ENCODE results near the gene SDK2. TPM values are rescaled to one million over a fixed set of nuclear protein-coding genes. Genes with fewer than 3 reads are reported as not detected.
A peak's percentile ranks its signal among the peaks of the same experiment; 100 is the strongest.

Gene SDK2
- total and polyA plus RNA-seq, 7 experiments from 2014 or later: 0.64 to 14.1 (median 8.2) TPM

DNA sequence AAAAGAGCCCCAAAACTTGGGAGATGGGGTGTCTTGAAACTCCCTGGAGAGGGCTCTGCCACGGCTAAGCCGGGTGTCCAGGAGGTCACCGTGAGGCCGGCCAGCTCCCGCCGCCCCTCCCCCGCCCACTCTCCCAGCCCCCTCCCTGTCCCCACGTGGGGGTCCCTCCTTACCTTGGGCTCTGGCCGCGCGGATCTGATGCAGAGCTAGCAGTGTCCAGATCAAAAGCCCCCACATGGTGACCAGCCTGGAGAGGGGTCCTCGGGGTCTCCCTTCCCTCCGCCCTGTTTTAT, 447 bp downstream of the SDK2 start:
- Histone ChIP-seq H3K9me3 (ENCODE audit: control insufficient read depth in 2 of 3, low read length in 3 of 3) (no peaks in the 10 kb centered on the region), H3K36me3 (ENCODE audit: control insufficient read depth in 2 of 3, insufficient read depth in 3 of 3, low read length in 3 of 3) (no peaks in the 10 kb centered on the region), H3K27me3 (ENCODE audit: control insufficient read depth in 2 of 2, insufficient read depth in 2 of 2, low read length in 2 of 2) (no peaks in the 10 kb centered on the region), H3K4me3 (ENCODE audit: low read length) (peak overlapping the region; percentile 47), H3K4me1 (ENCODE audit: control insufficient read depth in 2 of 2, insufficient read depth in 2 of 2, low read length in 2 of 2) (peaks cover 0 to 13% of the 10 kb centered on the region in 2 donors), H3K27ac (ENCODE audit: low read depth, low read length) (no peak overlapping the region)
- Mint-ChIP-seq H3K4me3 (peak overlapping the region; percentile 84 to 95 (median 88)), H3K36me3 (peaks cover 0 to 1% (median 0%) of the 10 kb centered on the region in 5 donors), H3K9me3 (no peaks in the 10 kb centered on the region), H3K27ac (peak overlapping the region in 4 of 9 donors; percentile 8 to 73 (median 52)), H3K4me1 (peaks cover 13 to 32% (median 25%) of the 10 kb centered on the region in 7 donors), H3K27me3 (peaks cover 0 to 61% (median 5%) of the 10 kb centered on the region in 5 donors)
- intact Hi-C loops (cut with micrococcal nuclease): loop anchor here (1.0 to 5.0 kb wide), 5 partner anchors 52 to 355 kb away; no protein-coding TSS in a partner anchor
- POLR2A ChIA-PET: no interaction called here
- DNase-seq (no peak), ATAC-seq (no peak)
- CTCF ChIA-PET: interaction anchor here (1.2 to 1.6 kb wide), 3 partner anchors 67 to 214 kb away, joined by 3 to 9 read pairs (median 4); no protein-coding TSS in a partner anchor

DNA sequence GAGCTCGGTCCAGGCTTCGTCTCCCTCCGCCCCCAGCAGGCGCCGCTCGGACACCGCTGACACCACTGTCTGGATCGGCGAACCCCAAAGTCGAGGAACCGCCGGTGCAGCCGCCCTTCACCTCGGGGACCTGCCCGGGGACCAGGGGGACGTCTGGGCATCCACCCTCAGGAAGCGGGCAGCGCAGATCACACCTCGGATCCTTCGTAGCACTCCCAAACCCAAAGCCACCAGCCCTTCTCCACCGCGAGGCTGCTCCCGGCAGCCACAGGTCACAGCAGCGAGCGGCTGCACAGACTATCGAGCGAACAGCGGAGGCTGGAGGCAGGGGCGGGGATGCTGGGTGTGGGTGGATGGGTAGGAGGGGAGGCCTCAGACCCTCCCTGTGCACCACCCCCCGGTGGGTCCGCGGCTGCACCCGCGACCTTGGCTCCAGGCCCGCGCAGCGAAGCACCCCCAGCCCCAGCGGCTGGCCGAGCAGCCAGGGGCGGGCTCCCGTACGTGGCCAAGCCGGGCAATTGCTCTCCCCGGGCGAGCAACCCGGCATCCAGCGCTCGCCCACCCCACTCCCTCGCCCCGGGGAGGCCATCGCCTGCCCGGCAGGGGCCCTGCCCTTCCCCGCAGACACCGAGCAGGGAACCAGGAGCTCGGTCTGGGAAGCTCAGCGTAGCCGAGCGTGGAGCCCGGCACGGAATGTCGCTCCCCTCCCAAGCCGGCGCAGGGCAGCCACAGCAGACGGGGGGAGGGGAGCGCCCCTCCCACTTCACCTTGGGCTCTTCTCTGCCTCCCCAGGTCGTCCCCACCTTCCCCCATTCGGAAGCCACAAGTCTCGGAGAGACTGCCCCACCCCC, 1.0 kb downstream of the SDK2 start:
- Mint-ChIP-seq H3K27me3 (peaks cover 0 to 56% (median 5%) of the 10 kb centered on the region in 5 donors), H3K36me3 (peaks cover 0 to 1% (median 0%) of the 10 kb centered on the region in 5 donors), H3K9me3 (no peaks in the 10 kb centered on the region), H3K4me1 (peaks cover 16 to 36% (median 25%) of the 10 kb centered on the region in 7 donors), H3K4me3 (peak overlapping the region; percentile 77 to 95 (median 87)), H3K27ac (peak overlapping the region in 2 of 9 donors; percentile 30 to 51)
- DNase-seq (peak in 7 of 9 donors; percentile 25 to 40 (median 34)), ATAC-seq (peak; percentile 49)
- Histone ChIP-seq H3K27ac (ENCODE audit: low read depth, low read length) (peak overlapping the region; percentile 14), H3K4me1 (ENCODE audit: control insufficient read depth in 2 of 2, insufficient read depth in 2 of 2, low read length in 2 of 2) (peaks cover 0 to 13% of the 10 kb centered on the region in 2 donors), H3K9me3 (ENCODE audit: control insufficient read depth in 2 of 3, low read length in 3 of 3) (no peaks in the 10 kb centered on the region), H3K4me3 (ENCODE audit: low read length) (peak overlapping the region; percentile 47), H3K27me3 (ENCODE audit: control insufficient read depth in 2 of 2, insufficient read depth in 2 of 2, low read length in 2 of 2) (no peaks in the 10 kb centered on the region), H3K36me3 (ENCODE audit: control insufficient read depth in 2 of 3, insufficient read depth in 3 of 3, low read length in 3 of 3) (no peaks in the 10 kb centered on the region)
- ChIA-PET POLR2A (interaction anchor here (0.6 kb wide), 1 partner anchor 50 kb away, joined by 3 read pairs; no protein-coding TSS in a partner anchor), CTCF (interaction anchor here (1.2 to 1.6 kb wide), 3 partner anchors 65 to 213 kb away, joined by 4 to 9 read pairs (median 4); no protein-coding TSS in a partner anchor)
- intact Hi-C loops (cut with micrococcal nuclease): loop anchor here (1.0 to 5.0 kb wide), 4 partner anchors 52 to 355 kb away; no protein-coding TSS in a partner anchor

DNA sequence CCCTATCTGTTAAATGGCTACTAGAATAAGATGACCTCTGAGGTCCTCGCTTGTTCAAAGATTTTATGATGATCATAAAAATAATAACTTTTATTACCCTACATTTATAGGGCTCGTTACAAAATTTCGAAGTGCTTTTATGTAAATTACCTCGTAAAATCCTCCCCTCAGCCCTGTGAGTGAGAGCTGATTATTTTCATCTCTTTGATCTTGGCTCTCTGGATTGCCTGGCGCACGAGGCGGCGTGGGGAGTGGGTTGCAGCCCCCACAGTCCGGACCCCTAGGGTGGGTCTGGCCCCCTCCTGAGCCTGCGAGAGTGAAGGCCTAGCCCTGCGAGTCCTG, 1.6 kb downstream of the SDK2 start:
- CTCF ChIA-PET: interaction anchor here (0.5 to 1.2 kb wide), 2 partner anchors 65 to 527 kb away, joined by 4 read pairs; no protein-coding TSS in a partner anchor
- Histone ChIP-seq H3K27me3 (ENCODE audit: control insufficient read depth in 2 of 2, insufficient read depth in 2 of 2, low read length in 2 of 2) (no peaks in the 10 kb centered on the region), H3K36me3 (ENCODE audit: control insufficient read depth in 2 of 3, insufficient read depth in 3 of 3, low read length in 3 of 3) (no peaks in the 10 kb centered on the region), H3K27ac (ENCODE audit: low read depth, low read length) (no peak overlapping the region), H3K9me3 (ENCODE audit: control insufficient read depth in 2 of 3, low read length in 3 of 3) (no peaks in the 10 kb centered on the region), H3K4me1 (ENCODE audit: control insufficient read depth in 2 of 2, insufficient read depth in 2 of 2, low read length in 2 of 2) (peaks cover 0 to 13% of the 10 kb centered on the region in 2 donors), H3K4me3 (ENCODE audit: low read length) (peak overlapping the region; percentile 47)
- ATAC-seq: no peak
- H3K4me3 Mint-ChIP-seq: peak overlapping the region; percentile 77 to 95 (median 84)
- intact Hi-C loops (cut with micrococcal nuclease): loop anchor here in 1 of 2 donors (5.0 kb wide), 1 partner anchor 80 kb away; no protein-coding TSS in a partner anchor
- H3K4me1 Mint-ChIP-seq: peaks cover 19 to 41% (median 25%) of the 10 kb centered on the region in 7 donors
- H3K9me3 Mint-ChIP-seq: no peaks in the 10 kb centered on the region
- H3K36me3 Mint-ChIP-seq: peaks cover 0 to 1% (median 0%) of the 10 kb centered on the region in 5 donors
- H3K27ac Mint-ChIP-seq: peak overlapping the region in 2 of 9 donors; percentile 30 to 51
- peak in 1 of 9 donors; percentile 2 for DNase-seq
- POLR2A ChIA-PET: no interaction called here
- H3K27me3 Mint-ChIP-seq: peaks cover 0 to 51% (median 5%) of the 10 kb centered on the region in 5 donors

DNA sequence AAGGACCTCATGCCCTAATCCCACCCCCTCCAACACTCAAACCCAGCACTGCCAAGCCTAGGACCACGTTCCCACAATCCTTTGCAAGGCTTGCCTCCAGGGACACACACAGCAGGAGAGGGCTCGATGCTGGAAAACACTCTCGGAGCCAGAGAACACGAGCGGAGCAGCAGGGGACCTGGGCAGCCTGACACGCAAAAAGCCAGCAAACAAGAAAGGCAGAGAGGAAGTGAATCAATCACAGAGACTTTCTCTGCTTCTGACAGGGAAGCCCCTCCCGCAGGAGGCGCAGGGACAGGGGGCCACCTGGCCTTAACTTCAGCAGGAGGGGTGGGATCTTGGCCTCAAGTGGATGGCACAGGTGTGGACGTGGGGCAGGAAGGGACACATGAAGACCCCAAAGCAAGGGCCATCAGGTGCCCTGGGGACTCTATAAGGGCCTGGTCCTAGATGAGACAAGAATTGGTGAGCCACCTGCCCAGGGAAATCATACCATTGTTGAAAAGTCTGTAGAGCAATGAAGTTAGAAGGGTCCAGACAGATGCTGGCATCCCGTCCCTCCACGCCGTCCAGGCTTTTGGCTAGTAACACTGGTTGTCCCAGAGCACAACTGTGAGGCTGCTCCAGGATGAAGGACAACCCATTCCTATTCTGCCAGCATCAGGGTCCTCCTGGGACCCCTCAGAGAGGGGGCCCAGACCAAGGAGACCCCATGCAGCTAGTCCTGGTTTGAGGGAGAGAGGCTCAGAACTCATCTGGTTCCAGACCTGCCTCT, 2.2 kb downstream of the SDK2 start:
- peaks cover 19 to 42% (median 25%) of the 10 kb centered on the region in 7 donors for H3K4me1 Mint-ChIP-seq
- POLR2A ChIA-PET: no interaction called here
- no peaks in the 10 kb centered on the region for H3K9me3 Mint-ChIP-seq
- intact Hi-C loops (cut with micrococcal nuclease): loop anchor here (1.0 to 5.0 kb wide), 2 partner anchors 11 to 80 kb away; no protein-coding TSS in a partner anchor
- Histone ChIP-seq H3K4me1 (ENCODE audit: control insufficient read depth in 2 of 2, insufficient read depth in 2 of 2, low read length in 2 of 2) (peaks cover 0 to 13% of the 10 kb centered on the region in 2 donors), H3K27ac (ENCODE audit: low read depth, low read length) (no peak overlapping the region), H3K9me3 (ENCODE audit: control insufficient read depth in 2 of 3, low read length in 3 of 3) (no peaks in the 10 kb centered on the region), H3K27me3 (ENCODE audit: control insufficient read depth in 2 of 2, insufficient read depth in 2 of 2, low read length in 2 of 2) (no peaks in the 10 kb centered on the region), H3K36me3 (ENCODE audit: control insufficient read depth in 2 of 3, insufficient read depth in 3 of 3, low read length in 3 of 3) (no peaks in the 10 kb centered on the region), H3K4me3 (ENCODE audit: low read length) (no peak overlapping the region)
- H3K36me3 Mint-ChIP-seq: peaks cover 0 to 1% (median 0%) of the 10 kb centered on the region in 5 donors
- H3K4me3 Mint-ChIP-seq: peak overlapping the region; percentile 64 to 95 (median 80)
- peak overlapping the region in 6 of 9 donors; percentile 4 to 63 (median 14) for H3K27ac Mint-ChIP-seq
- peak in 4 of 9 donors; percentile 12 to 28 (median 20) for DNase-seq
- H3K27me3 Mint-ChIP-seq: peaks cover 0 to 44% (median 5%) of the 10 kb centered on the region in 5 donors
- no peak for ATAC-seq
- CTCF ChIA-PET: interaction anchor here (0.5 to 1.2 kb wide), 2 partner anchors 66 to 528 kb away, joined by 4 read pairs; no protein-coding TSS in a partner anchor

DNA sequence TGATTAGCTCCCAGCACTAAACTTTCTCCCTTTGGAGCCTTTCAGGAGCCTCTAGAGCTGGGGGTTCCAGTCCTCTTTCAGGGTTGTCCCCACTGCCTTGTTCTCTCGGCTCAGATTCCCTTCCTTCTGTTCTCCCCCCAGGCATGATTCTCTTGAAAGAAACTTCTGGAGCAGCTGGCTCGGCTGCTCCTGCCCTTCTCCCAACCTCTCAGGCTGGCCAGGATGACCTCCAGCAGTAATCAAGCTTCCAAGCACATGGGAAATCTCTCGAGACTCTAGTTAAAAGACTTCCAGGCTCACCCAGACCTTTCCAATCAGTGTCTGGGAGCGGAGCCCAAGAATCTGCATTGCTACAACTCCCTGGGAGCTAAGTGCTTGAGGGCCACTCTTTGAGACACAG, 3.6 kb downstream of the SDK2 start:
- Histone ChIP-seq H3K4me3 (ENCODE audit: low read length) (no peak overlapping the region), H3K36me3 (ENCODE audit: control insufficient read depth in 2 of 3, insufficient read depth in 3 of 3, low read length in 3 of 3) (no peaks in the 10 kb centered on the region), H3K9me3 (ENCODE audit: control insufficient read depth in 2 of 3, low read length in 3 of 3) (no peaks in the 10 kb centered on the region), H3K4me1 (ENCODE audit: control insufficient read depth in 2 of 2, insufficient read depth in 2 of 2, low read length in 2 of 2) (peaks cover 0 to 13% of the 10 kb centered on the region in 2 donors), H3K27me3 (ENCODE audit: control insufficient read depth in 2 of 2, insufficient read depth in 2 of 2, low read length in 2 of 2) (no peaks in the 10 kb centered on the region), H3K27ac (ENCODE audit: low read depth, low read length) (no peak overlapping the region)
- Mint-ChIP-seq H3K9me3 (no peaks in the 10 kb centered on the region), H3K27me3 (peaks cover 0 to 33% (median 0%) of the 10 kb centered on the region in 5 donors), H3K4me3 (no peak overlapping the region), H3K4me1 (peaks cover 17 to 38% (median 22%) of the 10 kb centered on the region in 7 donors), H3K36me3 (peaks cover 0 to 3% (median 0%) of the 10 kb centered on the region in 5 donors), H3K27ac (no peak overlapping the region)
- CTCF ChIA-PET: interaction anchor here (0.9 kb wide), 1 partner anchor 55 kb away, joined by 3 read pairs; no protein-coding TSS in a partner anchor
- DNase-seq: no peak
- intact Hi-C loops (cut with micrococcal nuclease): loop anchor here (1.0 to 5.0 kb wide), 2 partner anchors 9 to 82 kb away; no protein-coding TSS in a partner anchor
- POLR2A ChIA-PET: no interaction called here
- no peak for ATAC-seq

DNA sequence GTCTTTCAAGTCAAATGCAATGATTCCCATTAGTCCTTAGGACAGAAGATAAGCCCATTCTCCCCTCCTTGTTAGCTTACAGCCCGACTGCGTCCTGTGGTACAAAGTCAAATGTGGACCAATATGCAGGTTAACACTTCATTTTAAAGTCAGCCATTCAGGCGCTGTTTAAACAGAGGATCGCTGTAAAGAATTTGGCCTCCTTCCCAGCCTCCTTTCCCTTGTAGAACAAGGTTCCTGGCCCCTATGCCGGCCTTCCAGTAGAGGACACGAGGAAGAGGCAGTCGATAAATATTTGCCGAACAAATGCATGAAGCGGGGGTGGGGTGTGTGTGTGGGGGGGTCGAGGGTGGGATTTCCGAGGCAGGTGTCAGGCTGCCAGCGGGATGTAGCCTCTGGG, 4.3 kb downstream of the SDK2 start:
- Histone ChIP-seq H3K4me3 (ENCODE audit: low read length) (no peak overlapping the region), H3K27me3 (ENCODE audit: control insufficient read depth in 2 of 2, insufficient read depth in 2 of 2, low read length in 2 of 2) (no peaks in the 10 kb centered on the region), H3K9me3 (ENCODE audit: control insufficient read depth in 2 of 3, low read length in 3 of 3) (no peaks in the 10 kb centered on the region), H3K4me1 (ENCODE audit: control insufficient read depth in 2 of 2, insufficient read depth in 2 of 2, low read length in 2 of 2) (peaks cover 0 to 13% of the 10 kb centered on the region in 2 donors), H3K27ac (ENCODE audit: low read depth, low read length) (no peak overlapping the region), H3K36me3 (ENCODE audit: control insufficient read depth in 2 of 3, insufficient read depth in 3 of 3, low read length in 3 of 3) (no peaks in the 10 kb centered on the region)
- DNase-seq (no peak), ATAC-seq (no peak)
- intact Hi-C loops (cut with micrococcal nuclease): loop anchor here in 1 of 2 donors (5.0 kb wide), 1 partner anchor 82 kb away; no protein-coding TSS in a partner anchor
- POLR2A ChIA-PET: no interaction called here
- Mint-ChIP-seq H3K36me3 (peaks cover 0 to 3% (median 0%) of the 10 kb centered on the region in 5 donors), H3K27ac (no peak overlapping the region), H3K27me3 (peaks cover 0 to 29% (median 0%) of the 10 kb centered on the region in 5 donors), H3K4me3 (no peak overlapping the region), H3K4me1 (peaks cover 17 to 38% (median 22%) of the 10 kb centered on the region in 7 donors), H3K9me3 (no peaks in the 10 kb centered on the region)
- CTCF ChIA-PET: interaction anchor here (0.7 kb wide), 1 partner anchor 210 kb away, joined by 3 read pairs; no protein-coding TSS in a partner anchor

All from naive thymus-derived CD4-positive, alpha-beta T cell (primary cell).